IMR-90 (cell line): ENCODE results near the gene SRSF3. TPM values are rescaled to one million over a fixed set of nuclear protein-coding genes. Genes with fewer than 3 reads are reported as not detected.

Experiments
- ATAC-seq: fragments of 200-7000 bp; cut with Tn5 transposase; 2 replicates; pipeline ENCODE4 v1.9.1; 2020; ENCODE audit warnings: low read depth, mild to moderate bottlenecking, moderate library complexity
- BruUV-seq: library from RNA; stranded (reverse); fragments of 400-500 nt; replicated peaks from 2 replicates; lab custom pipeline; 2021; lab: Mats Ljungman, UMichigan
- CTCF ChIA-PET: fragments of 300-600 bp; formaldehyde crosslinking; extraction: SDS; loops from one replicate; lab custom pipeline; 2021; ENCODE audit warnings: antibody characterized with exemption; lab: Yijun Ruan, JAX
- POLR2A ChIA-PET: fragments of 300-600 bp; sonication (Branson Sonifier 250); formaldehyde crosslinking; loops from one replicate; lab custom pipeline; 2022; ENCODE audit warnings: antibody characterized with exemption; ENCODE audit not compliant: unreplicated experiment; lab: Charles Lee
- DNase-seq: peaks from one replicate; pipeline ENCODE4 v3.0.0; 2013
- H2AFZ ChIP-seq: replicated peaks from 2 replicates; pipeline ENCODE3; 2013; ENCODE audit warnings: low read length, mild to moderate bottlenecking; ENCODE audit not compliant: poor library complexity
- H2AK5ac ChIP-seq: 2 replicates; pipeline ENCODE4 v1.6.1; 2013; ENCODE audit warnings: low read depth, low read length, inconsistent platforms
- H2AK9ac ChIP-seq: replicated peaks from 2 replicates; pipeline ENCODE3; 2013; ENCODE audit warnings: mild to moderate bottlenecking, low read depth, low read length, moderate library complexity; ENCODE audit not compliant: poor library complexity
- H2BK120ac ChIP-seq: 2 replicates; pipeline ENCODE4 v1.6.1; 2013; ENCODE audit warnings: low read depth, low read length, inconsistent platforms
- H2BK15ac ChIP-seq: 3 replicates; pipeline ENCODE4 v1.6.1; 2013; ENCODE audit warnings: low read depth, low read length, inconsistent platforms
- H2BK20ac ChIP-seq: 2 replicates; pipeline ENCODE4 v1.6.1; 2013; ENCODE audit warnings: low read depth, mild to moderate bottlenecking, inconsistent platforms, low read length, moderate library complexity
- H2BK5ac ChIP-seq: 2 replicates; pipeline ENCODE4 v1.6.1; 2013; ENCODE audit warnings: mild to moderate bottlenecking, low read depth, low read length, inconsistent platforms; ENCODE audit not compliant: poor library complexity, severe bottlenecking
- H3K14ac ChIP-seq: replicated peaks from 2 replicates; pipeline ENCODE4 v1.6.1; 2013; ENCODE audit warnings: low read depth, low read length, inconsistent platforms
- H3K18ac ChIP-seq: 2 replicates; pipeline ENCODE4 v1.6.1; 2013; ENCODE audit warnings: low read depth, low read length, control low read depth
- H3K23ac ChIP-seq: 2 replicates; pipeline ENCODE4 v1.6.1; 2013; ENCODE audit warnings: low read depth, low read length, inconsistent platforms
- H3K27ac ChIP-seq: 2 replicates; pipeline ENCODE4 v1.5.1; 2013; ENCODE audit warnings: mild to moderate bottlenecking, control low read depth, low read length; ENCODE audit not compliant: insufficient read depth
- H3K27me3 ChIP-seq: 2 replicates; pipeline ENCODE4 v1.6.1; 2013; ENCODE audit warnings: low read length; ENCODE audit not compliant: control insufficient read depth, insufficient read depth
- H3K36me3 ChIP-seq: 2 replicates; pipeline ENCODE4 v1.6.1; 2013; ENCODE audit warnings: low read length, mixed read lengths; ENCODE audit not compliant: control insufficient read depth, insufficient read depth
- H3K4ac ChIP-seq: 2 replicates; pipeline ENCODE4 v1.6.1; 2013; ENCODE audit warnings: low read depth, low read length, inconsistent platforms
- H3K4me1 ChIP-seq: 2 replicates; pipeline ENCODE4 v1.6.1; 2013; ENCODE audit warnings: low read length, mixed read lengths; ENCODE audit not compliant: control insufficient read depth, insufficient read depth
- H3K4me2 ChIP-seq: 2 replicates; pipeline ENCODE4 v1.6.1; 2013; ENCODE audit warnings: low read depth, mild to moderate bottlenecking, control low read depth, low read length, moderate library complexity
- H3K4me3 ChIP-seq: 2 replicates; pipeline ENCODE4 v1.5.1; 2013; ENCODE audit warnings: low read depth, mild to moderate bottlenecking, control low read depth, low read length, moderate library complexity; ENCODE audit not compliant: insufficient read depth
- H3K56ac ChIP-seq: 2 replicates; pipeline ENCODE4 v1.6.1; 2013; ENCODE audit warnings: low read length, inconsistent platforms; ENCODE audit not compliant: insufficient read depth; ENCODE audit errors: extremely low read depth
- H3K79me1 ChIP-seq, 2 experiments: 2 replicates each; pipeline ENCODE4 v1.6.1; 2013; ENCODE audit warnings: low read length in 2 of 2, inconsistent platforms in 1 of 2, low read depth in 1 of 2
- H3K9ac ChIP-seq: 2 replicates; pipeline ENCODE4 v1.6.1; 2013; ENCODE audit warnings: low read depth, low read length, control low read depth
- H3K9me1 ChIP-seq: 2 replicates; pipeline ENCODE4 v1.6.1; 2013; ENCODE audit warnings: low read length, inconsistent platforms; ENCODE audit not compliant: insufficient read depth
- H3K9me3 ChIP-seq: 2 replicates; pipeline ENCODE4 v1.6.1; 2013; ENCODE audit warnings: low read length; ENCODE audit not compliant: control insufficient read depth, insufficient read depth
- H4K20me1 ChIP-seq: 2 replicates; pipeline ENCODE4 v1.6.1; 2013; ENCODE audit warnings: low read length, inconsistent platforms; ENCODE audit not compliant: insufficient read depth
- H4K5ac ChIP-seq: 2 replicates; pipeline ENCODE4 v1.6.1; 2013; ENCODE audit warnings: mild to moderate bottlenecking, low read depth, low read length, control low read depth
- H4K8ac ChIP-seq, 2 experiments: 2 replicates each; pipeline ENCODE4 v1.6.1; 2013; ENCODE audit warnings: low read depth in 2 of 2, low read length in 2 of 2, control low read depth in 1 of 2, inconsistent platforms in 1 of 2
- H4K91ac ChIP-seq: 2 replicates; pipeline ENCODE4 v1.6.1; 2013; ENCODE audit warnings: low read depth, low read length, inconsistent platforms; ENCODE audit not compliant: insufficient read depth
- CEBPB ChIP-seq: IDR thresholded peaks from 2 replicates; pipeline ENCODE4 v1.6.1; 2012; ENCODE audit warnings: low read depth, low read length, improper control_type of control experiment
- CTCF ChIP-seq: conservative IDR thresholded peaks from 2 replicates; pipeline ENCODE4 v1.5.1; 2012; ENCODE audit warnings: mild to moderate bottlenecking, low read depth, low read length, improper control_type of control experiment
- FOS ChIP-seq: fragments of 150-350 bp; IDR thresholded peaks from 2 replicates; pipeline ENCODE4 v1.6.1; 2016; ENCODE audit warnings: low read depth, low read length
- MXI1 ChIP-seq: IDR thresholded peaks from 2 replicates; pipeline ENCODE4 v1.6.1; 2012; ENCODE audit warnings: low read depth, mild to moderate bottlenecking, low read length, moderate library complexity, borderline replicate concordance
- POLR2A ChIP-seq: IDR thresholded peaks from 2 replicates; pipeline ENCODE4 v1.6.1; 2012; ENCODE audit warnings: mild to moderate bottlenecking, low read depth, low read length
- RCOR1 ChIP-seq: IDR thresholded peaks from 2 replicates; pipeline ENCODE4 v1.6.1; 2012; ENCODE audit warnings: mild to moderate bottlenecking, low read length, improper control_type of control experiment; ENCODE audit not compliant: insufficient replicate concordance
- RFX5 ChIP-seq: IDR thresholded peaks from 2 replicates; pipeline ENCODE4 v1.8.0; 2012; ENCODE audit warnings: low read depth, mild to moderate bottlenecking, low read length, moderate library complexity
- SMC3 ChIP-seq: fragments of 150-350 bp; IDR thresholded peaks from 2 replicates; pipeline ENCODE4 v1.6.1; 2016; ENCODE audit warnings: low read depth, mild to moderate bottlenecking, antibody characterized with exemption, low read length, moderate library complexity
- WGBS, 2 experiments: methylation state at CpG; one replicate each; pipeline versions ENCODE4 v1.1.5 to v1.1.7; 2013; ENCODE audit warnings: missing lambda C conversion rate in 2 of 2; ENCODE audit not compliant: insufficient read length in 1 of 2; ENCODE audit errors: extremely low coverage in 2 of 2; 5-methylcytosine and 5-hydroxymethylcytosine counted together
- dilution Hi-C: fragments of 300-500 bp; cut with HindIII; formaldehyde crosslinking; loops from one replicate; pipeline ENCODE4 v1.14.3; 2018; ENCODE audit warnings: low sequenced_read_pairs; ENCODE audit not compliant: unreplicated experiment
- in situ Hi-C: fragments of 300-500 bp; cut with MboI; formaldehyde crosslinking; loops from 3 replicates; pipeline ENCODE4 v1.14.3; 2019; ENCODE audit warnings: low sequenced_read_pairs, inconsistent platforms, mixed read lengths
- intact Hi-C: fragments of 100-400 bp; cut with micrococcal nuclease; formaldehyde crosslinking; loops from 2 replicates; pipeline ENCODE4 v1.10.0; 2022
- polyA plus RNA-seq, 3 experiments: library from polyadenylated mRNA; depleted of rRNA; stranded (reverse); fragments of >200 nt; gene quantifications; 2 replicates each; pipeline ENCODE4 v1.2.3, GENCODE V29; 2012; ENCODE audit warnings: low replicate concordance in 1 of 3
- total RNA-seq: library from RNA; depleted of rRNA; stranded (reverse); fragments of >200 nt; gene quantifications from 2 replicates; pipeline ENCODE4 v1.2.3, GENCODE V29; 2012
- TF ChIP-seq, protein P1 (sequence below): fragments of 150-350 bp; IDR thresholded peaks from 2 replicates; pipeline ENCODE4 v1.6.1; 2017; ENCODE audit warnings: mild to moderate bottlenecking, antibody characterized with exemption, low read length, low read depth

Gene SRSF3
- total and polyA plus RNA-seq, 2 of the 4 experiments (the other 2 are of a cell fraction): 237 to 297 TPM

DNA sequence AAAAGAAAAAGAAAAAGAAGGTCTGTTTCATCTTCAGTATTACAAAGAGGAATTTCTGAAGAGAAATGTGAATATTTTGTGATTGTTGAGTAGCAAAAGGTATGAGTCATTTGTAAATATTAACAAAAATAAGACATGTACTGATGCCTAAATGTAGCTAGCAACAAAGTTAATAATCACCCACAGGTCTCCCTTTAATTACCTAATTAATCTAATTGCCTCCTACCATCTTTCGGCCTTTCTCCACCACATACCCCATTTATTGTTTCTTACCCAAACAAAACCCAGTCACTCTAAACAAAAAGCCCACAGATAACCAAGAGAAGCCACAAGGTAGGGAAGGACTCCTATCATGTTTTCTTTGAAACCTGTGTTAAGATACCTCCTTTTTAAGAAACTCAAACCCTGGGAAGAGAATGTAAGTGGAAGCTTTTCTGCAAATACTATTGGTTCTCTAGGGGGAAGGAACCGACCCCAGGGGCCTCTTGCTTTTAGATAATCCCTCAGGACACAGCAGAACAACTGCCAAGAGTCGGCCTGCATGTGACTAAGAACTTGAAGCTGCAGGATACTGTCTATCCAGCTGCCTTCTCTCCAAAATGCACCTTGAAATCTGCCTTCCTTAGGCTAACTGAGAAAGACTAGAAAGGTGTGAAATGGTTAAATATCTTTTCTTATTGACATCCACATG is 30.8 kb upstream of the SRSF3 start:
- Histone ChIP-seq H3K9me1 (no peaks in the 10 kb centered on the region), H4K5ac (no peak overlapping the region), H2AFZ (no peak overlapping the region), H3K79me1 (no peaks in the 10 kb centered on the region), H3K9ac (no peak overlapping the region), H3K27me3 (no peaks in the 10 kb centered on the region; the same call in 1 of the 2 replicates), H3K14ac (no peak overlapping the region), H3K36me3 (no peaks in the 10 kb centered on the region), H2BK15ac (no peak overlapping the region), H3K56ac (no peak overlapping the region), H3K4me1 (peaks cover 4% of the 10 kb centered on the region; the same call in 1 of the 2 replicates), H4K91ac (no peak overlapping the region), H2BK5ac (no peak overlapping the region), H2AK5ac (no peak overlapping the region), H2BK120ac (no peak overlapping the region), H3K9me3 (no peaks in the 10 kb centered on the region), H3K4me3 (no peak overlapping the region), H3K18ac (0 out of 2 replicates have a peak overlapping the region, but pooled peaks have one; percentile 8), H3K23ac (no peak overlapping the region), H4K20me1 (no peaks in the 10 kb centered on the region), H3K27ac (no peak overlapping the region), H3K4me2 (peak overlapping the region; percentile 16; the same call in 1 of the 2 replicates), H2AK9ac (no peak overlapping the region), H4K8ac (no peak overlapping the region), H3K4ac (no peak overlapping the region), H2BK20ac (no peak overlapping the region)
- DNase-seq: peak; percentile 44
- peak; percentile 72 for ATAC-seq
- intact Hi-C loops: no loop called here
- POLR2A ChIA-PET: no interaction called here
- dilution Hi-C loops: no loop called here
- TF ChIP-seq, protein P1, sequence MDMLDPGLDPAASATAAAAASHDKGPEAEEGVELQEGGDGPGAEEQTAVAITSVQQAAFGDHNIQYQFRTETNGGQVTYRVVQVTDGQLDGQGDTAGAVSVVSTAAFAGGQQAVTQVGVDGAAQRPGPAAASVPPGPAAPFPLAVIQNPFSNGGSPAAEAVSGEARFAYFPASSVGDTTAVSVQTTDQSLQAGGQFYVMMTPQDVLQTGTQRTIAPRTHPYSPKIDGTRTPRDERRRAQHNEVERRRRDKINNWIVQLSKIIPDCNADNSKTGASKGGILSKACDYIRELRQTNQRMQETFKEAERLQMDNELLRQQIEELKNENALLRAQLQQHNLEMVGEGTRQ: no peak
- TF ChIP-seq RCOR1 (no peak), CEBPB (no peak), CTCF (no peak), SMC3 (no peak), RFX5 (no peak), POLR2A (no peak), FOS (no peak), MXI1 (no peak)
- no CpG with 5 or more reads among the region's 3 CpGs for WGBS, 2 experiments
- BruUV-seq: no TSS peak
- CTCF ChIA-PET: interaction anchor here (0.9 kb wide), 1 partner anchor 13 kb away, joined by 3 read pairs; no protein-coding TSS in a partner anchor
- in situ Hi-C loops: no loop called here
